NAMALWA (cell line): ENCODE measurements around the gene BNC2.

Experiments
- DNase-seq: peaks from one replicate; pipeline ENCODE4 v3.0.0-alpha.2; 2015; ENCODE audit warnings: low spot score

The BNC2 gene

DNA sequence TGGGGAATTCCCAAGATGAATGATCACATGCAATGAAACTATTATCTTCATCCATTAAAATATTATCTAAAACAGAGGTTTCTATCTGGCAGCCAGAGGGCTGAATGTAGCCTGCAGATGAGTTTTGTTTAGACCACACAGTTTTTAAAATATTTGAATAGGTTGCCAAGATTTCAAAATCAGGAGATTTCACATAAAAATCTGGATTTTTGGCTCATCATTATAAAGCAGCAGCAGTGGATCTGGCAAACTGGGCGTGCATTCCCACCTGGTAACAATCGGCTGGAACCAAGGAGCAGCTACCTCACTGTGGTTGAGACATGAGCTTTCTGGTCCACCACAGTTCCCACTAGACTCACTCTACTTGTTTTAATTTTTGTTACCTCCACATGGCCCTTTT is 155.1 kb downstream of the BNC2 start:
- DNase-seq: no peak

DNA sequence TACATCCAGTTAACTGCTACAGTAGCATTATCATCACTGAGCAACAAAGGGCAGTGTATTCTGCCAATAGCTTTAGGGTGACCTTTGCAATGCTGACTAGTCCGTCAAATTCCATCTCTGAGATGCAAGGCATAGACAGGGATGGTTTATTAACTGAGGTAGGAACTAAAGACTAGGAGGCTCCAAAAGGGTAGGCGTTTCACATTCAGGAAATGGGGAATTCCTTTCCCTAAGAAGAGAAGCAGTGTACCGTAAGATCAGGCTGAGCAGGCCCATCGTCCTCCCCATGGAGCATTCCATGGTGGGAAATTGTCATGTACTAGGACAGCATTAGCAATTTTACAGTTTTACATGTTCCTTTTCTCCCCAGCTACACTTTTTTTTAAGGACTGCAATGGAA is 157.7 kb downstream of the BNC2 start:
- DNase-seq: no peak

DNA sequence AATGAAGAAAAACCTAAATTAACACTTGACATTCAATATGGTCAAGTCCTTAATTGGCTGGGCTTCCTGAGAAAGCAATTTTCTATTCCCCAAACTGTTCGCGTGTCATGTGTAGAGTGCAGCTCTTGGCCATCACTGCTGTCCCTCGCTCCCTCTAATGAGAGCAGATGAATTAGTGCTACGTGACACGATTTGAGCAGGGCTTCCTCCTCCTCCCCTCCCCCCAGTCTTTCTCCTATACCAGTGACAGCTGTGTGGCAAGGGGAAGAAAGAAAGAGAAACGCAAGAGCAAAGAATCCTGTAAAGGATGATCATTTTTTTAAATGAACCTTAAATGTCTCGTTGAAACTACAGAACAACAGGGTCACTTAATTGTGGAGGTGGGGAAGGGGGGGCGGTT is 159.6 kb downstream of the BNC2 start:
- DNase-seq: no peak

DNA sequence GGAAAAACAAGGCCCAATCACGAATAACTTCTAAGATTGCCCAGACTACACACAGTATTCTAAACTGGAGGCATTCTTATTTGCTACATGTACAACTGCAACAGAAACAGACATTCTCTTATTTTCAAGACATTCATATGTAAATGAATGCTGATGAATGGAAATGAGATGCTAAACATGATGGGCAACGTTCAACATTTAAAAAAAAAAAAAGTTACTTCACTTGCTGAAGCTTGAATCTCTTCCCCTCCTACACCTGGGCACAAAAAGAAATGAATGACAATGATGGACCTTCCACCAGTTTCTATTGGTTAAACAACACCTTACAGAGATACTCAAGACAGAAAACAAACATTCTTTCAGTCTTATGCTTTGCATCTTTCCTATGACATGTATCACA is 160.5 kb downstream of the BNC2 start:
- DNase-seq: no peak

DNA sequence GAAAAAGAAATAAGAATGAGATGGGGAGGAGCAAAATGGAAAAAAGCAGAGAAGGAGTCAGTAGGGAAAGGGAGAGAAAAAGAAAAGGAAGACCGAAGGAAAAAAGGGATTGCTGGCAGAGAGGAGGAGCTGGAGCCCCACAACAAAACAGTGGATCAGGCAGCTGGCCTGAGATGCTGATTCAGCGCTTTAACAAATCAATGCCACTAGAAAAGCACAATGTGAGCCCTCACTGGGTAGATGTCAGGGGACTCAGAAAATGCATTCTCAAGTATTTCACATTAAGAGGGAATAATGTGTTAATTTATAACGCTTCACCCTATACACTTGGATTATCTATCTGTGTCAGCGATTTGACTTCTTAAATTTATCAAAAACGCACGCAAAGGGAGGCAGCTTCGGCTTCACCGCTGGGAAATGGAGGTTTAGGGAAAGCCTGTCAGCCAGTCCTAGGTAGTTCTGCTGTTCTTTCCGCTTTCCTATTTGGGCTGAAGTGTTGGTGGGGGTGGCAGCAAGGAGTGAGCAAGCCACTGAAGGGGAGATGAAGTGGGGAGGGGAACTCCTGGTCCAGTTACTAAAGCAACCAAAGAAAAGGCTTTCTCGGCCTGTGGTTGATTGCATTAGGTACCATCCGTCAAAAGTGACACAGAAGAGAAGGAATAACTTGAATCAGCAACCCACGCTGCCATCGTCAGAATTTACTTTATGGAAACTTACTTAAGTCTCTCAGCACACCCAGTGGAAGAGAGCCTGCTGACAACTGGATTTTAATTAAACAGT is 161.6 kb downstream of the BNC2 start:
- no peak for DNase-seq

- DNase-seq: no peak
These were observed 165.3 kb downstream of the BNC2 start for GRCh38 chr9:16705111-16705604.

- DNase-seq: no peak
These were observed 166.1 kb downstream of the BNC2 start for GRCh38 chr9:16704116-16705110.

DNA sequence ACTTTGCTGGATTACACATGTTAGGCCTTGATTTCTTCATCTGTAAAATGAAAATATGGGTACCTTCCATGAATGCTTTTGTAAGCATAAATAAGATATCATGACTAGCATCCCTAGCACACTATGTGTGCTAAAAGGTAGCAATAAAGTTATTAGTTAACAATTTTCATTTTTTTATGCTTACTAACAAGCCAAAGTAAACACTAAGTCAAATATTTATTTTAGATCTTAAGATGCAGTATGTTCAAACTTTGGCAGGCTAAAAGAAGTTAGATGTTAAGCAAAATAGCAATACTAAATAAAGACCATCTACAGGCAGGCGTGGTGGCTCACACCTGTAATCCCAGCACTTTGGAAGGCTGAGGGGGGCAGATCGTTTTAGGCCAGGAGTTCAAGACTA is 169.1 kb downstream of the BNC2 start:
- DNase-seq: no peak

- DNase-seq: no peak
These were observed 176.9 kb downstream of the BNC2 start for GRCh38 chr9:16693616-16694015.

GRCh38 chr9:16690628-16691027 is 179.8 kb downstream of the BNC2 start:
- no peak for DNase-seq

DNA sequence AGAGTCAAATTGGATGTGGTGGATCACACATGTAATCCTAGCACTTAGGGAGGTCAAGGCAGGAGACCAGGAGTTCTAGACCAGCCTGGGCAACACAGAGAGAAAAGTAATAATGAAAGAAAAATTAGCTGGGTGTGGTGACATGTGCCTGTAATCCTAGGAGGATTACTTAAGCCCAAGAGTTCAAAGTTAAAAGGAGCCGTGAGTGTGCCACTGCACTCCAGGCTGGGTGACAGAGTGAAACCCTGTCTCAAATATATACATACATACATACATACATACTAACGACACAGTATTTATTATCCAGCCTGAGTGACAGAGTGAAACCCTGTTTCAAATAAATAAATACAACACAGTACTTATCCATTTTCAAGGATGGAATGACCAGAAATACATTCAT is 180.3 kb downstream of the BNC2 start:
- no peak for DNase-seq

GRCh38 chr9:16689351-16689938 is 181.0 kb downstream of the BNC2 start:
- no peak for DNase-seq

DNA sequence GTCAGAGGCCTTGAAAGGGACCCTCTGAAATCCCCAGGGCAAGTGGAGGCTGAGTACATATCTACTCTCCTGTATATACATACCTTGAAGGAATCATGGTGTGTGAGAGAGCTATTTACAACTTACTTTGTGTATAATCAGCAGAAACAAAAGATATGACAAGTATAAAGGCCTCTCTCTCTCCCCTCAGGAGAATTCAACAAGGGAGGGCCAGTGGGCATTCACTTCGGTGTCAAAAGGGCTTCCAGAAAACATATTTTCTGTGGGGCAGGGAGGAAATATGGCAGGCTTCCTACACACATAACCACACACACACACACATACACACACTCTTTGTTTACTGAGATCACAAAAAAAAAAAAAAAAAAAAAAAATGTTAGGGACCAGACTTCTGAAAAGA is 181.7 kb downstream of the BNC2 start:
- DNase-seq: no peak

GRCh38 chr9:16687678-16688369 is 182.6 kb downstream of the BNC2 start:
- DNase-seq: no peak

DNA sequence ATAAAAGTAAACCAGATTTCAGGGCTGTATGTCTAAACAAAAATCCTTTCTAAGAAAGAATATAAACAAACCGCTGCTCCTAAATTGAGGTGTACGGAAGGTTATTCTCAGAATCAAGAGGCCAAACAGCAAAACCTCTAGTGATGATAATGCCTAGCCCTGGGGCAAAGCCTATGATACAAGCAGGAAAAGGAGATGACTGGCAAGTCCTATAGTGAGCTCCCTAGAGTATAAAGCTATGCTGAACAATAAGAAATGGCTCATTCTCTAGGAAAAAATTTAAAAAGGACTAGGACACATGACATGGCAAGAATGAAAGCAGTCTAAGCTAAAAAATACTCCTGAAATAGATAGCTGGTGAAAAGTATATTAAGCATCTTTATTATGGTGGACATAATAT is 187.1 kb downstream of the BNC2 start:
- DNase-seq: no peak

DNA sequence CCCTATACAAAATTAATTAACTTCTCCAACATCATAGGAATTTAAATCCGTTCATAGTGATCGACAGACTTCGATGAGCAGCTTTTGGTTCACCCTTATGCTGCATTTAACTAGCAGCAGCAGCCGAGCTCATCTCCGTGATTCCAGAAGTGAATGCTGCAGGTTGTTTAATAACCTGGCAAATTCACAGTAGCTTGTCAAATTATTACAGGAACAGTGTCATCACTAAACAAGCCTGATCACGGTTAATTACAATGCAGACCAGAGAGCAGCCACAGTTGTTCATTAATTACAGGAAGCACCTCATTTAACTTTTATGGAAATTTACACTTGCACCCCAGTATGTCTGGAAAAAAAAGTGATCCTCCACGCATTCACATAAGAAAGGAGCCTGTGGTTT is 188.2 kb downstream of the BNC2 start:
- no peak for DNase-seq

DNA sequence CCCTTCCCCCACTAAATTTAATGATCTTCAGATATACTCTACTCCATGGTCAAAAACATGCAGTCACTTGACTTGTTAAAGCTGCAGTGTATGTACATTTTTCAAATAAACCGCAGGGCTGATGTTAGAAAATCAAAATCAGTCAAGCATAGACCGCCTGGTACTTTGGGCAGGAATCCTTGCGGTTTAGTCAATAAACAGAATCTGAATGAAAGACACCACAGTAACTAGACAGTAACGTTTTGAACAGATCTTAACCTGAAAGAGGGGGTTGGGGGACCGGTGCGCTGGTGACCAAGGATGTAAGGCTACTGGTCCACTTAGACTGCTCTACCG is 188.8 kb downstream of the BNC2 start:
- DNase-seq: no peak

DNA sequence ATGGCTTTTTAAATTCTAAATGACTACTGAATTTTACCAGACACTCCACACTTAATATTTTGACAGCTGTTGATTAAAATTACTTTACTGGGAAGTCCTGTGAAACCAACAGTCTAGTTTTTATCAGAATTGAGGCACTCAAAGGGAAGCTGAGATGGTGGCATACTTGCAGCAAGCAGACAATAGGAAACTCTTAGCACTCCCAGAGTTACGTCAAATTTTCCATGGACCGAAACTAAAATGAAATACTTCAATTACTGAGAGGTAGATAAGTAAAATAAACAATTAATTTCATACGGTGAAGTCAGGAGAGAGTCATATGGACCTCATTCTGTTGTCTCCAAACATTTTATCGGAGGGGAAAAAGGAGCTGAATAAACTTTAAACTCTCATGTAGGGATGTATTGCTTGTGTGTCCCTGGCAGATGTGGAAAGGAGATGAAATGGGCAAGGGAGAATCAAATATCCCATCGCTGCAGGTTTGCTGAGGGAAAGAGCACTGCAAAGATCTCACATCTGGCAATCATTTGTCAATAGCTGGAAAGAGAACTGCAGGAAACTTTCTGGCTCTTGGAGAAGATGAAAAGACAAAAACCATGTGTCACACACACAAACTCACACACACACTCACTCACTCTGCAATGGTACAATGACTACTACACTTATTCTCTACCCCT is 189.4 kb downstream of the BNC2 start:
- DNase-seq: no peak

- DNase-seq: no peak
These were observed 189.9 kb downstream of the BNC2 start for GRCh38 chr9:16680541-16680940.

DNA sequence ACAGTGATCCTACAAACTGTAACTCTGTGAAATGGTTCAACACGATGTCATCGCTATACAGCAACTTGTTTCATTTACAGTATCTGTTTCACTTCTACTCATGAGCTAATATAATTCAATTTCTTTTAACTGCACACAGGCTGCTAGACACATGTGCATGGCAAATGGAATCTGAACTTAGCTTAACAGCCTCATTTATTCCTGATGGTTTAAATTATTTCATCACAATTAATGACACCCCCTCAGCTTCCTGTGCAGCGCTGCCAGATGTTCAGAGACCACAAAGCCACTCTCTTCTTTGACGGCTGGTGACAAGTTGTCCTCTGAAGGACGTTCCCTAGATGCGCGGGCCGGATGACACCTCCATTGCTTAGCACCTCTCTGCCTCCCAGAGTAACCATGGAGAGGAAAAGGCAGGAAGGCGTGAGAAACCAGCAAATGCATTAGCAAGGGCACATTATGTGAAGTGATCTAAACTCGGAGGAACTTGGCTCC is 191.1 kb downstream of the BNC2 start:
- peak; percentile 1 for DNase-seq

DNA sequence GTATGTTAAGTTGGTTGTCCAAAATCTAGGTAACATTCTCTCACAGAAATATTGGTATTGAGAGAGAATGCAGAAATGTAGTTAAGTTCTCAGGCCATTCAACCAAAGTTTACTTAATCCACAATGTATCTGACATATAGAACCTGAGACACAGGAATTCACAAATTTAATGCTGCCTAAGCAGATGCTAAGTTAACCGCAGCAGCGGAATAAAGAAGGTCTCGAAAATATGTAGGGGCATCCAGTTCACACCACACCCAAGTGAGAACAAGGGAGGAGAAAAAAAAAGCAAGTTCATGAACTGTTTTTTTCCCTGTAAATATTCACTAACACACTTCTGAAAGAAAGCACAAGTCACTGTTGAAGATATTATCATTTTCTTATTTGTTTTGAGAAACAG is 194.0 kb downstream of the BNC2 start:
- no peak for DNase-seq
